ENCODE data around the gene PHPT1. TPM values are rescaled to one million over a fixed set of nuclear protein-coding genes. Genes with fewer than 3 reads are reported as not detected.
"Not testable (repeated sequence)": the region's sequence is repeated elsewhere in the genome, so short reads cannot be mapped to it uniquely, and the experiment has no call there.

The PHPT1 gene
- total and polyA plus RNA-seq, 8 donors: 31.5 to 168 (median 42.9) TPM

DNA sequence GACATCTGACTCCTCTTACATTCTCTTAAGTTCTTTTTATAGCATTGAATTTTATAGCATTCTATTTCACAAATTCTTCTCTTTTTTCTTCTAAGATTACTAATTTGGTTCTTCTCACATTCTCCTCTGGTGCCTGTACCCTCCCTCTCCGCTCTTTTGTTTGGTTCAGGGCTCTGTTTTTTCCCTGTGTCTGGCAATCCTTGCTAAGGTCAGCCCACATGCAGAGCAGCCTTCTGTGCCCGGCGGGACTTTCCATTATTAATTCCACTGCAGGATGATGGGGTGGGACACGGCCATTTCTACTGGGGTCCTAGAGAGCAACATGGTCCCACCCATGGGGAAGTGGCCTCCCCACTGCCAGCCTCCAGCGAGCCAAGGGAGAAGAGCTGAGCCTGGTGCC lies 27.3 kb downstream of the PHPT1 start:
- H3K9me3 ChIP-seq: peaks cover 0 to 4% (median 0%) of the 10 kb centered on the region in 4 donors
- intact Hi-C loops (cut with DNase I; ENCODE audit: low total_unique reads): no loop called here
- DNase-seq: no peak
- TF ChIP-seq POLR2AphosphoS5 (IDR thresholded peaks at IDR 0.05): no peak
- no peak for TF ChIP-seq POLR2A (IDR thresholded peaks at IDR 0.05)
- TF ChIP-seq EP300 (IDR thresholded peaks at IDR 0.05): no peak
- TF ChIP-seq, protein P1, sequence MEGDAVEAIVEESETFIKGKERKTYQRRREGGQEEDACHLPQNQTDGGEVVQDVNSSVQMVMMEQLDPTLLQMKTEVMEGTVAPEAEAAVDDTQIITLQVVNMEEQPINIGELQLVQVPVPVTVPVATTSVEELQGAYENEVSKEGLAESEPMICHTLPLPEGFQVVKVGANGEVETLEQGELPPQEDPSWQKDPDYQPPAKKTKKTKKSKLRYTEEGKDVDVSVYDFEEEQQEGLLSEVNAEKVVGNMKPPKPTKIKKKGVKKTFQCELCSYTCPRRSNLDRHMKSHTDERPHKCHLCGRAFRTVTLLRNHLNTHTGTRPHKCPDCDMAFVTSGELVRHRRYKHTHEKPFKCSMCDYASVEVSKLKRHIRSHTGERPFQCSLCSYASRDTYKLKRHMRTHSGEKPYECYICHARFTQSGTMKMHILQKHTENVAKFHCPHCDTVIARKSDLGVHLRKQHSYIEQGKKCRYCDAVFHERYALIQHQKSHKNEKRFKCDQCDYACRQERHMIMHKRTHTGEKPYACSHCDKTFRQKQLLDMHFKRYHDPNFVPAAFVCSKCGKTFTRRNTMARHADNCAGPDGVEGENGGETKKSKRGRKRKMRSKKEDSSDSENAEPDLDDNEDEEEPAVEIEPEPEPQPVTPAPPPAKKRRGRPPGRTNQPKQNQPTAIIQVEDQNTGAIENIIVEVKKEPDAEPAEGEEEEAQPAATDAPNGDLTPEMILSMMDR (IDR thresholded peaks at IDR 0.05): no peak
- H3K36me3 ChIP-seq: no peaks in the 10 kb centered on the region
- no peak overlapping the region for H3K27ac ChIP-seq
- H3K4me1 ChIP-seq: peaks cover under 1 to 5% (median 2%) of the 10 kb centered on the region in 4 donors
- H3K27me3 ChIP-seq: no peaks in the 10 kb centered on the region
- 84 to 93% (median 88%) methylated on average over 5 of the region's 5 CpGs for WGBS, 5 donors
- H3K4me3 ChIP-seq: no peak overlapping the region

DNA sequence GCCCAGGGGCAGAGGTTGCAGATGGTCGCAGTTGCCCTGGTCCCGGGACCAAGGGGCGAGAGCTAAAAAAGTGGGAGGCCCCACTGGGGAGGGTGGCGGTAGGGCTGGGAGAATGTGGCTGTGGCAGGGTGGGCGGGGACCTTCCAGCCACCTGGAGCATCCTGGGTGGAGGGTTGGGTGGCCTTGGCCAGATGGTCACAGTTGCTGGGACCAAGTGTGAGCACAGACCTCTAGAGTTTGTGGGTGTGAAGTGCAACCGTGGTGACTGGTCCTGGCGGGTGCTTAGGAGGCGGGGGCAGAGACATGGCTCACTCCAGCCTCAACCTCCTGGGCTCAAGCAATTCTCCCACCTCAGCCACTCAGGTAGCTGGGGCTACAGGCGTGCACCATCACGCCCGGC lies 31.4 kb downstream of the PHPT1 start:
- DNase-seq: no peak

DNA sequence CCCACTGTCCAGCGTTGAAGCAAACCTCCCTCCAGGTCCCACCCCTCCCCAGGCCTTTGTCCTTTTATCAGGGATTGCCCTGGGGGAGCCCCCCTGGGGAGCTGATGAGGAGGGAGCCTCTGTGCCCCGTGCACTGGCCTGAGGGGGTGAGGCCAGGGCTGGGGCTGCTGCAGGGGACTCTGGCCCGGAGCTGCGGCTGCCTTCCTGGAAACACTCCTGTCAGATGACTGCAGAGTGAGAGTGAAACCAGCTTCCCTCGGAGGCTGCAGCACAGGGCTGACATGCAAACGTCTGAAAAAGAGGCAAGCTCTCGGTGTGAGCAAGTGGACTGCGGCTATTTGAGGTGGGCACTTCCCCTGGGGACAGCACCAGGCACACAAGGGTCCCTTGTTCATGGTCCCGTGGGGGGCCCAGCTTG lies 32.5 kb downstream of the PHPT1 start:
- Histone ChIP-seq H3K4me1 (peaks cover 21 to 40% (median 26%) of the 10 kb centered on the region in 4 donors), H3K4me3 (peak overlapping the region in 3 of 4 donors; percentile 22 to 35 (median 28)), H3K36me3 (no peaks in the 10 kb centered on the region), H3K9me3 (no peaks in the 10 kb centered on the region), H3K27me3 (no peaks in the 10 kb centered on the region), H3K27ac (peak overlapping the region; percentile 35 to 74 (median 66))
- 6 to 26% (median 9%) methylated on average over 4 to 9 of the region's 9 CpGs for WGBS, 5 donors
- TF ChIP-seq, protein P1 (IDR thresholded peaks at IDR 0.05): no peak
- TF ChIP-seq POLR2A (IDR thresholded peaks at IDR 0.05) (no peak), POLR2AphosphoS5 (IDR thresholded peaks at IDR 0.05) (no peak), EP300 (IDR thresholded peaks at IDR 0.05) (no peak)
- intact Hi-C loops (cut with DNase I; ENCODE audit: low total_unique reads): no loop called here
- DNase-seq: peak; percentile 61 to 79

More for the DNA sequence above, 31.4 kb downstream of the PHPT1 start:
- no peaks in the 10 kb centered on the region for H3K27me3 ChIP-seq
- peaks cover 18 to 35% (median 22%) of the 10 kb centered on the region in 4 donors for H3K4me1 ChIP-seq
- intact Hi-C loops (cut with DNase I; ENCODE audit: low total_unique reads): no loop called here
- TF ChIP-seq, protein P1 (IDR thresholded peaks at IDR 0.05): no peak
- TF ChIP-seq EP300 (IDR thresholded peaks at IDR 0.05): no peak
- TF ChIP-seq POLR2A (IDR thresholded peaks at IDR 0.05): no peak
- no peak for TF ChIP-seq POLR2AphosphoS5 (IDR thresholded peaks at IDR 0.05)
- no peaks in the 10 kb centered on the region for H3K9me3 ChIP-seq
- no peaks in the 10 kb centered on the region for H3K36me3 ChIP-seq
- H3K4me3 ChIP-seq: no peak overlapping the region
- H3K27ac ChIP-seq: no peak overlapping the region
- WGBS, 5 donors: 79 to 91% (median 85%) methylated on average over 9 to 11 of the region's 11 CpGs

DNA sequence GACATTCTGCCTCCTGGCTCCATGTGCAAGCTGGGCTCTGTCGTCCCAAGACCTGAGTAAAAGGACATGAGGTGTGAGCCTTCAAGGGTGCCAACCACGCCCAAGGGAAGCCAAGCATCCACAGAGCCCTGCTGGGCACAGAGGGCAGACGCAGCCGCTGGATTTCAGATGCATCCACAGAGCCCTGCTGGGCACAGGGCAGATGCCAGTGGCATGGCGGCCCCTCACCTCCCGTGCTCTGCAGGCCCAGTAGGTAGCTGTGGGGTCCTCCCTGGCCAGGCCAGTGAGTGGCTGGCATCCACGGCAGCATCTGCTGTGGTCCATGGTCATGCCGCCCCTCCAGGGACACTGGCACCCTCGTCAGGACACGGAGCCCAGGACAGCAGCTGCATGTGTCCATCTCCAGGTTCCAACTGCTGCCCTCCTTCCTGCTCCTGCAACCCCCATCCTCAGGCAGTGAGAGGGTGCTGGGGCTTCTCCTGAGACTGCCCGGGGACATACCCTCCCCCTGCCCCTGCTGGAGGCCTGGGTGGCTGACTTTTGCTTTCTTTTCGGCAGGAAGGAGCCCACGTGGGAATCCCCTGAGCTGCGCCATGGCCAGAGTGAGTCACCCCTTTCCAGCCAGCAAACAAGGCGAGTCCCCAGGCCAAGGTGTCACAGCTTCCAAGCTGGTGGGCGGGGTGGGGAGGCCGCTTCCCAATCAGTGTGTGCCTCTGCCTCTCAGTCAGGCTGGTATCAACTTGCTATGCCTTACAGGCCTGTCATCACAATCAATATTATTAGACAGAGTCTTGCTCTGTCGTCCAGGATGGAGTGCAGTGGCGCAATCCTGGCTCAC lies 33.1 kb downstream of the PHPT1 start:
- H3K4me3 ChIP-seq: peak overlapping the region in 3 of 4 donors; percentile 22 to 35 (median 28)
- peak overlapping the region; percentile 34 to 74 (median 66) for H3K27ac ChIP-seq
- no peaks in the 10 kb centered on the region for H3K27me3 ChIP-seq
- intact Hi-C loops (cut with DNase I; ENCODE audit: low total_unique reads): no loop called here
- TF ChIP-seq, protein P1 (IDR thresholded peaks at IDR 0.05): no peak
- TF ChIP-seq POLR2AphosphoS5 (IDR thresholded peaks at IDR 0.05): peak in 2 of 3 donors; percentile 10 to 70
- H3K4me1 ChIP-seq: peaks cover 21 to 45% (median 32%) of the 10 kb centered on the region in 4 donors
- peak; percentile 77 to 88 for DNase-seq
- 32 to 50% (median 39%) methylated on average over 15 to 19 of the region's 19 CpGs for WGBS, 5 donors
- H3K36me3 ChIP-seq: no peaks in the 10 kb centered on the region
- H3K9me3 ChIP-seq: no peaks in the 10 kb centered on the region

DNA sequence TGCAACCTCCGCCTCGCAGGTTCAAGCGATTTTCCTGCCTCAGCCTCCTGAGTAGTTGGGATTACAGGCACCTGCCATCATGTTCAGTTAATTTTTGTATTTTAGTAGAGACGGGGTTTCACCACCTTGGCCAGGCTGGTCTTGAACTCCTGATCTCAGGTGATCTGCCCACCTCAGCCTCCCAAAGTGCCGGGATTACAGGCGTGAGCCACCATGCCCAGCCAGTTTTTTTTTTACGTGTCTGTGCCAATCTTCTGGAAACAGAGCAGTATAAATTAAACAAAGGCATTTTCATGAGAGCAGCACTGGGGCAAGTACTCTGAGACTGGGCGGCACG lies 33.7 kb downstream of the PHPT1 start:
- H3K9me3 ChIP-seq; H3K4me3 ChIP-seq; H3K27me3 ChIP-seq; DNase-seq; H3K36me3 ChIP-seq; intact Hi-C loops (cut with DNase I; ENCODE audit: low total_unique reads): not testable (repeated sequence)
- H3K4me1 ChIP-seq: peaks cover 21 to 51% (median 37%) of the 10 kb centered on the region in 4 donors
- WGBS, 5 donors: 72 to 83% (median 82%) methylated on average over 9 of the region's 9 CpGs
- H3K27ac ChIP-seq: peak overlapping the region in 3 of 5 donors; percentile 66 to 74 (median 69)

DNA sequence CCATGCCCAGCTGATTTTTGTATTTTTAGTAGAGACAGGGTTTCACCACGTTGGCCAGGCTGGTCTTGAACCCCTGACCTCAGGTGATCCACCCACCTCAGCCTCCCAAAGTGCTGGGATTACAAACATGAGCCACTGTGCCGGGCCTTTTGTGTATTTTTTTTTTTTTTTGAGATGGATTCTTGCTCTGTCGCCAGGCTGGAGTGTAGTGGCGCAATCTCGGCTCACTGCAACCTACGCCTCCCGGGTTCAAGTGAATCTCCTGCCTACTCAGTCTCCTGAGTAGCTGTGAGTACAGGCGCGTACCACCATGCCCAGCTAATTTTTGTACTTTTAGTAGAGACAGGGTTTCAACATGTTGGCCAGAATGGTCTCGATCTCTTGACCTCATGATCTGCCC lies 34.5 kb downstream of the PHPT1 start:
- H3K27ac ChIP-seq; DNase-seq; H3K36me3 ChIP-seq; intact Hi-C loops (cut with DNase I; ENCODE audit: low total_unique reads); H3K9me3 ChIP-seq; H3K27me3 ChIP-seq; H3K4me3 ChIP-seq: not testable (repeated sequence)
- 87 to 91% (median 89%) methylated on average over 10 of the region's 10 CpGs for WGBS, 5 donors
- peaks cover 21 to 59% (median 44%) of the 10 kb centered on the region in 4 donors for H3K4me1 ChIP-seq

Data from stomach (tissue), 9 donors.